GM20431 (cell line): ENCODE results near the gene EFR3B.

Source experiments
- in situ Hi-C: fragments of 300-500 bp; cut with MseI, MboI; formaldehyde crosslinking; loops from one replicate; pipeline ENCODE4 v1.15.0; 2020; ENCODE audit warnings: low sequenced_read_pairs; ENCODE audit not compliant: unreplicated experiment

Gene EFR3B

DNA sequence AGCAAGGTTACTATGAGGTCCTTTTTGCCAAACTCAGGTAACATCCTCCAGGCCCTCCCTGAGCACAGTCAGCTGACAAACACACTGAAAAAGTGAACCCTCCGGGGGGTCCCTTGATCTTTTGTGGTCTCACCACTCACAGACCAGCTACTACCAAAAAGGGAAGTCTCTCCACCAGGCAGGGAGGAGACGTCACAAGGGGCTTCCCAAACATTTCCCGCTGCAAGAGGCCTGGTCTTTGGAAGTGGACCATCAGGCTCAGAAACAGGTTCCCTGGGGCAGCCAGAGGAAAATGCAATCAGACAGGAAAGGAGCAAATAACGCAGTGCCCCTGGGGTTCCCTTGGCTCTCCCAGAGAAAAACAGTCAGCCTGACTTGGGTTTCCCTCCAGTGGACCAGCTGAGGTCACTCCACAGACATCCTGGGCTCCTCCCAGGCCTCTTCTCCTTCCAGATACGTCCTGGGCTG is 165.2 kb downstream of the EFR3B start:
- in situ Hi-C loops, result no loop called here
